Measurements from ENCODE around the gene THAP11.
A peak's percentile ranks its signal among the peaks of the same experiment; 100 is the strongest.

The THAP11 gene

DNA sequence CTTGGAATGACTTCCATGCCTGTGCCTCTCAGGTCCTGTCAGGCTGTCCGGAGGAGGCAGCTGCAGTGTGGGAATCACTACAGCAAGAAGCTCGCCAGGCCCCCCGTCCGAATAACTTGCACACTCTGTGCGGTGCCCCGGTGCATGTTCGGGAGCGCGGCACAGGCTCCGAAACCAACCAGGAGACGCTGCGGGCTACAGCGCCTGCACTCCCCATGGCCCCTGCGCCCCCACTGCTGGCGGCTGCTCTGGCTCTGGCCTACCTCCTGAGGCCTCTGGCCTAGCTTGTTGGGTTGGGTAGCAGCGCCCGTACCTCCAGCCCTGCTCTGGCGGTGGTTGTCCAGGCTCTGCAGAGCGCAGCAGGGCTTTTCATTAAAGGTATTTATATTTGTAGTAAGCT lies 43.9 kb downstream of the THAP11 start:
- no peak for DNase-seq

DNA sequence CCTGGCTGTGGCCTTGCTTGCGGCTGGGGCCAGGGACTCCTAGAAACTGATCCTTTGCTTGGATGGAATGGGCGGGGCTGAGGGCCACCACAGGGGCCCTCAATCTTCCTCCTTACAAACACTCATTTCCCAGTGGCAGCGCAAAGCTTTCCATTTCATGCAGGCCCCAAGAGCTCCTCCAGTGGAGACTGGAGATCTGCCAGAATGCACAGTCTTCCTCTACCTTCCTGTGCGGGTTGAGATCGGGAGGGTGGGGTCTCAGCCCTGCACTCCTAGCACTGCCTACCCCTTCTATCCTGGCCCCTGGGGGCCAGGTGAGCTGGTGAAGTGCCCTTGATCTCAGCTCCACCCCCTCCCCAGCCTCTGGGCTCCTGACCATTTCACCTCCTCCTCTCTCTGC lies 44.3 kb downstream of the THAP11 start:
- no peak for DNase-seq

DNA sequence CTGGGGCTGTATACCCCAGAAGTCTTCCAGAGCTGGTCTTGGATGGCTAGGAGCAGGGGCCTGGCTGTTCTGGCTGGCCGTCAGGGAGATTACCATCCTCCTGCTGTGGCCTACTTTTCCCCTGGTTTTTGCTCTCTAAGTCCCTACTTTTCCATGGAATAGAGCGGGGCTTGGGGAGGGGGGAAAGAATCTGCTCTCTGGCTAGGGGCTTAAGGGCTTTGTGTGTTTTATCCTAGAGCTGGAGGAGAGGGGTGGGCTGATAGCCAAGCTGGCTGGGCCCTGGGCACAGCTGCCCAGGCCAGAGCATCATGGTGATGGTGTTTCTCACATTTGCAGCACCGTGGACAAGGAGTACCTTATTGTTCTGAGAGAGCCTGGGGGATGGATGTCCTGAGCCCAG lies 46.2 kb downstream of the THAP11 start:
- DNase-seq: no peak

DNA sequence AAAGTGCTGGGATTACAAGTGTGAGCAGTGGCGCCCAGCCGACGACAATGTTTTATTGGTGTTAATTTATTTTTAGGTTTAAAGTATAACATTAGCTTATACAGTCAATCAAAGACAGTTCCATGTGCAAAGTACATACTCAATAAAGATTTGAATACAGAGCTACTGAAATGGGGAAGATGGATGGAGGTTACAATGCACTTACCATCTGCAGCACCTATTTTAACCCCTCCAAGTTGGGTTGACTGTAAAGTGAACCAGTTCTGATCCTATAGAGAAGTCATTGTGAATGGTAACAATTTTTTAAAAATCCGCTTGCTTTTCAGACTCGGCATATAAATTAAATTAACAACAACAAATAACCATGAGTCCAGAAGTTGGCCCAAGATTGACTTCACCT lies 50.3 kb downstream of the THAP11 start:
- no peak for DNase-seq

DNA sequence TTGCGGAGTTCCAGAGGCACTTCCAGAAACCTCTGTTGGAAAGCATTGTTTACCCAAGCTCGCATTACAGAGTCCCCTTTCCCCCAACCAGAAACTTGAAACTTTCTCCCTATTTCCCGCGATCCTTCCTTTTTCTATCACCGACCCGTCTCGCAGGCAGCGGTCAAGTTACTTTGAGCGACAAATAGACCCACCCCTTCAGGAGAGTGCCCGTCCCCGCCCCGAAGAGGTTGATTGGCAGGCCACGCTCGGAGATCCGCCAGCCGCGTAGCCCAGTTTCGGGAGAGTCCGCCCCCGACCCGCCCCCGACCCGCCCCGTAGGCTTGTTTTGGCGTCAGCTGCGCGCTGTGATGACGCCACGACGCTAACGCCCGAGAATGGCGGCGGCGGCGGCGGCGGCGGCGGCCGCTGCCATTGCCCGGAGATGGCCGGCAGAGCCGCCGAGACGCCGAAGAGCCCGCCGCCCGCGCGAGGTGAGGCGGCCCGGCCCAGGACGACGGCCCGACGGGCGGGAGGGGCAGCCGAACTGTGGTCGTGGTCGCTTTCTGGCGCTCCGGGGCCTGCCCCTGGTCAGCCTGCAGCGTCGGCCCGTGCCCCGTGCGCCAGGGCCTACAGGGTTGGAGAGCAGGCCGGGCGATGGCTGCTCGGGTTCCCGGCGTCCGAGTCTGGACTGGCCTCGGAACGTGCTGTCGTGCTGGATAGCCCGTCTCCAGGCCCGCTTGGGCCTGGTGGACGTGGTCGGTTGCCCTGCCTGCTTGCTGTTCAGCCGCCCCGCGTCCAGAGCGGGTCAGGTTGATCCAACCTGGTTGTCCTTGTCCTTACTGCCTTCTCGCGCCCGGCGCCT lies 51.0 kb downstream of the THAP11 start, which contains the start of gene PSKH1:
Gene PSKH1, plus strand, starts transcription at position 356 of the 844 bp plus-strand sequence. CDS start 15,496 bp downstream, outside the sequence.
- peak; percentile 81 to 94 (median 86) for DNase-seq
